Prostate gland (tissue), 2 donors: Measurements from ENCODE around the gene RYR3.

Source experiments
- POLR2A ChIP-seq: fragments of 450-650 bp; IDR thresholded peaks from one replicate; pipeline ENCODE4 v1.6.1; 2016; ENCODE audit warnings: antibody characterized with exemption, mild to moderate bottlenecking
- POLR2AphosphoS5 ChIP-seq: sonication (generic); formaldehyde crosslinking; IDR thresholded peaks from one replicate; pipeline ENCODE4 v1.6.1; 2017; ENCODE audit warnings: antibody characterized with exemption
- TF ChIP-seq, protein P1 (sequence below), 4 experiments: fragments of 200-600 bp in 2 of 4; fragments of 450-650 bp in 2 of 4; sonication (generic) in 2 of 4; IDR thresholded peaks; 1 replicate in 3 of 4; 2 replicates in 1 of 4; pipeline ENCODE4 v1.5.1; 2016 to 2019; ENCODE audit warnings: antibody characterized with exemption in 4 of 4, mild to moderate bottlenecking in 2 of 4, moderate library complexity in 2 of 4

DNA sequence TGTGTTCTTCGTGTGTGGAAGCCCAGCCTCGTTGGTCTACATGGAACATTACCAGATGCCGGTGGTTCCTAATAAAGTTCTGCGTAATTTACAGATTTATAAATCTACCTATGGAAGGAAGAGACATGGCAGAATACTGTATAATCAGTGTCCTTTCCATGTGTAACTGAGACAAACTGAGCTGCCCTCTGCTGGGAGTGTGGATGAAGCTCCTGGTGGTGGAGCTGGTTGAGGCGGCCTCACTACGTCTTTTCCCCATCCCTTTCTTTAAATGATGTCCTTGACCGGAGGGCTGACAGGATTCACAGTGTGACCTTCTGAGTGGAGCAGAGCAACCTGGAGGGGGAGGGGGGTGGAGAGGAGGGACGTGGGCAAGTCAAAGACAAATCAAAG lies 390.5 kb downstream of the RYR3 start:
- TF ChIP-seq POLR2AphosphoS5 (no peak), POLR2A (no peak)
- TF ChIP-seq, protein P1, sequence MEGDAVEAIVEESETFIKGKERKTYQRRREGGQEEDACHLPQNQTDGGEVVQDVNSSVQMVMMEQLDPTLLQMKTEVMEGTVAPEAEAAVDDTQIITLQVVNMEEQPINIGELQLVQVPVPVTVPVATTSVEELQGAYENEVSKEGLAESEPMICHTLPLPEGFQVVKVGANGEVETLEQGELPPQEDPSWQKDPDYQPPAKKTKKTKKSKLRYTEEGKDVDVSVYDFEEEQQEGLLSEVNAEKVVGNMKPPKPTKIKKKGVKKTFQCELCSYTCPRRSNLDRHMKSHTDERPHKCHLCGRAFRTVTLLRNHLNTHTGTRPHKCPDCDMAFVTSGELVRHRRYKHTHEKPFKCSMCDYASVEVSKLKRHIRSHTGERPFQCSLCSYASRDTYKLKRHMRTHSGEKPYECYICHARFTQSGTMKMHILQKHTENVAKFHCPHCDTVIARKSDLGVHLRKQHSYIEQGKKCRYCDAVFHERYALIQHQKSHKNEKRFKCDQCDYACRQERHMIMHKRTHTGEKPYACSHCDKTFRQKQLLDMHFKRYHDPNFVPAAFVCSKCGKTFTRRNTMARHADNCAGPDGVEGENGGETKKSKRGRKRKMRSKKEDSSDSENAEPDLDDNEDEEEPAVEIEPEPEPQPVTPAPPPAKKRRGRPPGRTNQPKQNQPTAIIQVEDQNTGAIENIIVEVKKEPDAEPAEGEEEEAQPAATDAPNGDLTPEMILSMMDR (IDR thresholded peaks at IDR 0.05): no peak
